IMR-90 (cell line): ENCODE results near the gene HIF1AN. TPM values are rescaled to one million over a fixed set of nuclear protein-coding genes. Genes with fewer than 3 reads are reported as not detected.
A peak's percentile ranks its signal among the peaks of the same experiment; 100 is the strongest.

Experiments used
- ATAC-seq: fragments of 200-7000 bp; cut with Tn5 transposase; 2 replicates; pipeline ENCODE4 v1.9.1; 2020; ENCODE audit warnings: low read depth, mild to moderate bottlenecking, moderate library complexity
- BruUV-seq: library from RNA; stranded (reverse); fragments of 400-500 nt; replicated peaks from 2 replicates; lab custom pipeline; 2021; lab: Mats Ljungman, UMichigan
- CTCF ChIA-PET: fragments of 300-600 bp; formaldehyde crosslinking; extraction: SDS; loops from one replicate; lab custom pipeline; 2021; ENCODE audit warnings: antibody characterized with exemption; lab: Yijun Ruan, JAX
- POLR2A ChIA-PET: fragments of 300-600 bp; sonication (Branson Sonifier 250); formaldehyde crosslinking; loops from one replicate; lab custom pipeline; 2022; ENCODE audit warnings: antibody characterized with exemption; ENCODE audit not compliant: unreplicated experiment; lab: Charles Lee
- DNase-seq: peaks from one replicate; pipeline ENCODE4 v3.0.0; 2013
- H2AFZ ChIP-seq: replicated peaks from 2 replicates; pipeline ENCODE3; 2013; ENCODE audit warnings: low read length, mild to moderate bottlenecking; ENCODE audit not compliant: poor library complexity
- H2AK5ac ChIP-seq: 2 replicates; pipeline ENCODE4 v1.6.1; 2013; ENCODE audit warnings: low read depth, low read length, inconsistent platforms
- H2AK9ac ChIP-seq: replicated peaks from 2 replicates; pipeline ENCODE3; 2013; ENCODE audit warnings: mild to moderate bottlenecking, low read depth, low read length, moderate library complexity; ENCODE audit not compliant: poor library complexity
- H2BK120ac ChIP-seq: 2 replicates; pipeline ENCODE4 v1.6.1; 2013; ENCODE audit warnings: low read depth, low read length, inconsistent platforms
- H2BK15ac ChIP-seq: 3 replicates; pipeline ENCODE4 v1.6.1; 2013; ENCODE audit warnings: low read depth, low read length, inconsistent platforms
- H2BK20ac ChIP-seq: 2 replicates; pipeline ENCODE4 v1.6.1; 2013; ENCODE audit warnings: low read depth, mild to moderate bottlenecking, inconsistent platforms, low read length, moderate library complexity
- H2BK5ac ChIP-seq: 2 replicates; pipeline ENCODE4 v1.6.1; 2013; ENCODE audit warnings: mild to moderate bottlenecking, low read depth, low read length, inconsistent platforms; ENCODE audit not compliant: poor library complexity, severe bottlenecking
- H3K14ac ChIP-seq: replicated peaks from 2 replicates; pipeline ENCODE4 v1.6.1; 2013; ENCODE audit warnings: low read depth, low read length, inconsistent platforms
- H3K18ac ChIP-seq: 2 replicates; pipeline ENCODE4 v1.6.1; 2013; ENCODE audit warnings: low read depth, low read length, control low read depth
- H3K23ac ChIP-seq: 2 replicates; pipeline ENCODE4 v1.6.1; 2013; ENCODE audit warnings: low read depth, low read length, inconsistent platforms
- H3K27ac ChIP-seq: 2 replicates; pipeline ENCODE4 v1.5.1; 2013; ENCODE audit warnings: mild to moderate bottlenecking, control low read depth, low read length; ENCODE audit not compliant: insufficient read depth
- H3K27me3 ChIP-seq: 2 replicates; pipeline ENCODE4 v1.6.1; 2013; ENCODE audit warnings: low read length; ENCODE audit not compliant: control insufficient read depth, insufficient read depth
- H3K36me3 ChIP-seq: 2 replicates; pipeline ENCODE4 v1.6.1; 2013; ENCODE audit warnings: low read length, mixed read lengths; ENCODE audit not compliant: control insufficient read depth, insufficient read depth
- H3K4ac ChIP-seq: 2 replicates; pipeline ENCODE4 v1.6.1; 2013; ENCODE audit warnings: low read depth, low read length, inconsistent platforms
- H3K4me1 ChIP-seq: 2 replicates; pipeline ENCODE4 v1.6.1; 2013; ENCODE audit warnings: low read length, mixed read lengths; ENCODE audit not compliant: control insufficient read depth, insufficient read depth
- H3K4me2 ChIP-seq: 2 replicates; pipeline ENCODE4 v1.6.1; 2013; ENCODE audit warnings: low read depth, mild to moderate bottlenecking, control low read depth, low read length, moderate library complexity
- H3K4me3 ChIP-seq: 2 replicates; pipeline ENCODE4 v1.5.1; 2013; ENCODE audit warnings: low read depth, mild to moderate bottlenecking, control low read depth, low read length, moderate library complexity; ENCODE audit not compliant: insufficient read depth
- H3K56ac ChIP-seq: 2 replicates; pipeline ENCODE4 v1.6.1; 2013; ENCODE audit warnings: low read length, inconsistent platforms; ENCODE audit not compliant: insufficient read depth; ENCODE audit errors: extremely low read depth
- H3K79me1 ChIP-seq, 2 experiments: 2 replicates each; pipeline ENCODE4 v1.6.1; 2013; ENCODE audit warnings: low read length in 2 of 2, inconsistent platforms in 1 of 2, low read depth in 1 of 2
- H3K9ac ChIP-seq: 2 replicates; pipeline ENCODE4 v1.6.1; 2013; ENCODE audit warnings: low read depth, low read length, control low read depth
- H3K9me1 ChIP-seq: 2 replicates; pipeline ENCODE4 v1.6.1; 2013; ENCODE audit warnings: low read length, inconsistent platforms; ENCODE audit not compliant: insufficient read depth
- H3K9me3 ChIP-seq: 2 replicates; pipeline ENCODE4 v1.6.1; 2013; ENCODE audit warnings: low read length; ENCODE audit not compliant: control insufficient read depth, insufficient read depth
- H4K20me1 ChIP-seq: 2 replicates; pipeline ENCODE4 v1.6.1; 2013; ENCODE audit warnings: low read length, inconsistent platforms; ENCODE audit not compliant: insufficient read depth
- H4K5ac ChIP-seq: 2 replicates; pipeline ENCODE4 v1.6.1; 2013; ENCODE audit warnings: mild to moderate bottlenecking, low read depth, low read length, control low read depth
- H4K8ac ChIP-seq, 2 experiments: 2 replicates each; pipeline ENCODE4 v1.6.1; 2013; ENCODE audit warnings: low read depth in 2 of 2, low read length in 2 of 2, control low read depth in 1 of 2, inconsistent platforms in 1 of 2
- H4K91ac ChIP-seq: 2 replicates; pipeline ENCODE4 v1.6.1; 2013; ENCODE audit warnings: low read depth, low read length, inconsistent platforms; ENCODE audit not compliant: insufficient read depth
- BHLHE40 ChIP-seq: fragments of 150-350 bp; IDR thresholded peaks from 2 replicates; pipeline ENCODE4 v1.6.1; 2016; ENCODE audit warnings: mild to moderate bottlenecking, low read depth, low read length
- CEBPB ChIP-seq: IDR thresholded peaks from 2 replicates; pipeline ENCODE4 v1.6.1; 2012; ENCODE audit warnings: low read depth, low read length, improper control_type of control experiment
- CHD1 ChIP-seq: IDR thresholded peaks from 2 replicates; pipeline ENCODE4 v1.6.1; 2012; ENCODE audit warnings: low read depth, low read length, improper control_type of control experiment
- FOS ChIP-seq: fragments of 150-350 bp; IDR thresholded peaks from 2 replicates; pipeline ENCODE4 v1.6.1; 2016; ENCODE audit warnings: low read depth, low read length
- MAFK ChIP-seq: IDR thresholded peaks from 2 replicates; pipeline ENCODE4 v1.6.1; 2012; ENCODE audit warnings: low read depth, low read length, improper control_type of control experiment
- MAZ ChIP-seq: IDR thresholded peaks from 2 replicates; pipeline ENCODE4 v1.6.1; 2012; ENCODE audit warnings: low read depth, mild to moderate bottlenecking, low read length, improper control_type of control experiment, moderate library complexity, borderline replicate concordance
- MXI1 ChIP-seq: IDR thresholded peaks from 2 replicates; pipeline ENCODE4 v1.6.1; 2012; ENCODE audit warnings: low read depth, mild to moderate bottlenecking, low read length, moderate library complexity, borderline replicate concordance
- POLR2A ChIP-seq: IDR thresholded peaks from 2 replicates; pipeline ENCODE4 v1.6.1; 2012; ENCODE audit warnings: mild to moderate bottlenecking, low read depth, low read length
- RAD21 ChIP-seq: IDR thresholded peaks from 2 replicates; pipeline ENCODE4 v1.6.1; 2012; ENCODE audit warnings: low read length, improper control_type of control experiment
- RCOR1 ChIP-seq: IDR thresholded peaks from 2 replicates; pipeline ENCODE4 v1.6.1; 2012; ENCODE audit warnings: mild to moderate bottlenecking, low read length, improper control_type of control experiment; ENCODE audit not compliant: insufficient replicate concordance
- RFX5 ChIP-seq: IDR thresholded peaks from 2 replicates; pipeline ENCODE4 v1.8.0; 2012; ENCODE audit warnings: low read depth, mild to moderate bottlenecking, low read length, moderate library complexity
- WGBS, 2 experiments: methylation state at CpG; one replicate each; pipeline versions ENCODE4 v1.1.5 to v1.1.7; 2013; ENCODE audit warnings: missing lambda C conversion rate in 2 of 2; ENCODE audit not compliant: insufficient read length in 1 of 2; ENCODE audit errors: extremely low coverage in 2 of 2; 5-methylcytosine and 5-hydroxymethylcytosine counted together
- dilution Hi-C: fragments of 300-500 bp; cut with HindIII; formaldehyde crosslinking; loops from one replicate; pipeline ENCODE4 v1.14.3; 2018; ENCODE audit warnings: low sequenced_read_pairs; ENCODE audit not compliant: unreplicated experiment
- in situ Hi-C: fragments of 300-500 bp; cut with MboI; formaldehyde crosslinking; loops from 3 replicates; pipeline ENCODE4 v1.14.3; 2019; ENCODE audit warnings: low sequenced_read_pairs, inconsistent platforms, mixed read lengths
- intact Hi-C: fragments of 100-400 bp; cut with micrococcal nuclease; formaldehyde crosslinking; loops from 2 replicates; pipeline ENCODE4 v1.10.0; 2022
- polyA plus RNA-seq, 3 experiments: library from polyadenylated mRNA; depleted of rRNA; stranded (reverse); fragments of >200 nt; gene quantifications; 2 replicates each; pipeline ENCODE4 v1.2.3, GENCODE V29; 2012; ENCODE audit warnings: low replicate concordance in 1 of 3
- total RNA-seq: library from RNA; depleted of rRNA; stranded (reverse); fragments of >200 nt; gene quantifications from 2 replicates; pipeline ENCODE4 v1.2.3, GENCODE V29; 2012
- TF ChIP-seq, protein P1 (sequence below): fragments of 150-350 bp; IDR thresholded peaks from 2 replicates; pipeline ENCODE4 v1.6.1; 2016; ENCODE audit warnings: low read depth, mild to moderate bottlenecking, low read length, moderate library complexity, borderline replicate concordance
- TF ChIP-seq, protein P2 (sequence below): conservative IDR thresholded peaks from 2 replicates; pipeline ENCODE4 v1.5.1; 2012; ENCODE audit warnings: mild to moderate bottlenecking, low read depth, low read length, improper control_type of control experiment
- TF ChIP-seq, protein P3 (sequence below): fragments of 150-350 bp; IDR thresholded peaks from 2 replicates; pipeline ENCODE4 v1.6.1; 2017; ENCODE audit warnings: mild to moderate bottlenecking, antibody characterized with exemption, low read length, low read depth

Gene HIF1AN
- total and polyA plus RNA-seq, 2 of the 4 experiments (the other 2 are of a cell fraction) = 10.2 to 10.3 TPM

DNA sequence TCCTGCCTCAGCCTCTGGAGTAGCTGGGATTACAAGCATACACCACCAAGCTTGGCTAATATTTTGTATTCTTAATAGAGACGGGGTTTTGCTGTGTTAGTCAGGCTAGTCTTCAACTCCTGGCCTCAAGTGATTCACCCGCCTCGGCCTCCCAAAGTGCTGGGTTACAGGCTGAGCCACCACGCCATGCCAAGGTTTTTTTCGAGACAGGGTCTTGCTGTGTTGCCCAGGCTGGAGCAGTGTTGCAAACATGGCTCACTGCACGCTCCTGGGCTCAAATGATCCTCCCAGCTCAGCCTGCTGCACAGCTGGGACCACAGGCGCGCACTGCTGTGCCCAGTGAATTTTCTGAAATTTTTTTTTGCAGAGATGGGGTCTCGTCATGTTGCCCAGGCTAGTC lies 12.8 kb upstream of the HIF1AN start:
- Histone ChIP-seq H3K23ac (no peak overlapping the region), H2BK15ac (no peak overlapping the region), H3K9me1 (0 out of 2 replicates have a peak, but pooled peaks cover 7% of the 10 kb centered on the region), H3K4ac (no peak overlapping the region), H4K20me1 (no peaks in the 10 kb centered on the region), H3K4me2 (no peak overlapping the region), H3K27ac (no peak overlapping the region), H4K5ac (no peak overlapping the region), H4K91ac (no peak overlapping the region), H3K14ac (no peak overlapping the region), H3K27me3 (no peaks in the 10 kb centered on the region), H2BK120ac (no peak overlapping the region), H2BK20ac (no peak overlapping the region), H2AK9ac (no peak overlapping the region), H2BK5ac (no peak overlapping the region), H2AFZ (no peak overlapping the region), H3K4me3 (no peak overlapping the region), H4K8ac (no peak overlapping the region), H3K36me3 (peaks cover 25% of the 10 kb centered on the region), H3K9me3 (no peaks in the 10 kb centered on the region), H3K79me1 (peaks cover 6 to 17% of the 10 kb centered on the region in 2 experiments), H2AK5ac (no peak overlapping the region), H3K18ac (no peak overlapping the region), H3K4me1 (peaks cover 5% of the 10 kb centered on the region; the same call in 1 of the 2 replicates), H3K9ac (no peak overlapping the region), H3K56ac (no peak overlapping the region)
- TF ChIP-seq MAFK = no peak
- TF ChIP-seq MAZ = no peak
- no peak for TF ChIP-seq FOS
- no peak for TF ChIP-seq BHLHE40
- TF ChIP-seq CEBPB = no peak
- TF ChIP-seq, protein P1, sequence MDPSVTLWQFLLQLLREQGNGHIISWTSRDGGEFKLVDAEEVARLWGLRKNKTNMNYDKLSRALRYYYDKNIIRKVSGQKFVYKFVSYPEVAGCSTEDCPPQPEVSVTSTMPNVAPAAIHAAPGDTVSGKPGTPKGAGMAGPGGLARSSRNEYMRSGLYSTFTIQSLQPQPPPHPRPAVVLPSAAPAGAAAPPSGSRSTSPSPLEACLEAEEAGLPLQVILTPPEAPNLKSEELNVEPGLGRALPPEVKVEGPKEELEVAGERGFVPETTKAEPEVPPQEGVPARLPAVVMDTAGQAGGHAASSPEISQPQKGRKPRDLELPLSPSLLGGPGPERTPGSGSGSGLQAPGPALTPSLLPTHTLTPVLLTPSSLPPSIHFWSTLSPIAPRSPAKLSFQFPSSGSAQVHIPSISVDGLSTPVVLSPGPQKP = no peak
- TF ChIP-seq POLR2A = no peak
- no peak for TF ChIP-seq RFX5
- TF ChIP-seq, protein P2, sequence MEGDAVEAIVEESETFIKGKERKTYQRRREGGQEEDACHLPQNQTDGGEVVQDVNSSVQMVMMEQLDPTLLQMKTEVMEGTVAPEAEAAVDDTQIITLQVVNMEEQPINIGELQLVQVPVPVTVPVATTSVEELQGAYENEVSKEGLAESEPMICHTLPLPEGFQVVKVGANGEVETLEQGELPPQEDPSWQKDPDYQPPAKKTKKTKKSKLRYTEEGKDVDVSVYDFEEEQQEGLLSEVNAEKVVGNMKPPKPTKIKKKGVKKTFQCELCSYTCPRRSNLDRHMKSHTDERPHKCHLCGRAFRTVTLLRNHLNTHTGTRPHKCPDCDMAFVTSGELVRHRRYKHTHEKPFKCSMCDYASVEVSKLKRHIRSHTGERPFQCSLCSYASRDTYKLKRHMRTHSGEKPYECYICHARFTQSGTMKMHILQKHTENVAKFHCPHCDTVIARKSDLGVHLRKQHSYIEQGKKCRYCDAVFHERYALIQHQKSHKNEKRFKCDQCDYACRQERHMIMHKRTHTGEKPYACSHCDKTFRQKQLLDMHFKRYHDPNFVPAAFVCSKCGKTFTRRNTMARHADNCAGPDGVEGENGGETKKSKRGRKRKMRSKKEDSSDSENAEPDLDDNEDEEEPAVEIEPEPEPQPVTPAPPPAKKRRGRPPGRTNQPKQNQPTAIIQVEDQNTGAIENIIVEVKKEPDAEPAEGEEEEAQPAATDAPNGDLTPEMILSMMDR = no peak
- no peak for TF ChIP-seq CHD1
- TF ChIP-seq MXI1 = no peak
- no peak for TF ChIP-seq RAD21
- TF ChIP-seq, protein P3, sequence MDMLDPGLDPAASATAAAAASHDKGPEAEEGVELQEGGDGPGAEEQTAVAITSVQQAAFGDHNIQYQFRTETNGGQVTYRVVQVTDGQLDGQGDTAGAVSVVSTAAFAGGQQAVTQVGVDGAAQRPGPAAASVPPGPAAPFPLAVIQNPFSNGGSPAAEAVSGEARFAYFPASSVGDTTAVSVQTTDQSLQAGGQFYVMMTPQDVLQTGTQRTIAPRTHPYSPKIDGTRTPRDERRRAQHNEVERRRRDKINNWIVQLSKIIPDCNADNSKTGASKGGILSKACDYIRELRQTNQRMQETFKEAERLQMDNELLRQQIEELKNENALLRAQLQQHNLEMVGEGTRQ = no peak
- TF ChIP-seq RCOR1 = no peak
- in situ Hi-C loops (no loop called here), intact Hi-C loops (no loop called here), dilution Hi-C loops (no loop called here)
- ChIA-PET CTCF (interaction anchor here (1.0 to 1.1 kb wide), 2 partner anchors 13 to 356 kb away, joined by 4 to 5 read pairs; partner anchors contain the start of gene HIF1AN), POLR2A (no interaction called here)
- no TSS peak for BruUV-seq
- ATAC-seq (no peak), DNase-seq (peak; percentile 46)
- WGBS, 2 experiments = 90% methylated on average over 7 of the region's 9 CpGs; no CpG with 5 or more reads in 1 of the 2 experiments
